Hepatocyte (in vitro differentiated cells): Measurements from ENCODE around the gene RASA1. TPM values are rescaled to one million over a fixed set of nuclear protein-coding genes. Genes with fewer than 3 reads are reported as not detected.

Source experiments
- DNase-seq: peaks from one replicate; pipeline ENCODE4 v3.0.0-alpha.2; 2016; ENCODE audit warnings: low spot score
- H2AFZ ChIP-seq: fragments of 200-600 bp; sonication (generic); 2 replicates; pipeline ENCODE4 v1.6.0; 2016; ENCODE audit warnings: antibody characterized with exemption, mild to moderate bottlenecking
- H3K27ac ChIP-seq: fragments of 200-600 bp; sonication (generic); 2 replicates; pipeline ENCODE4 v1.5.1; 2016; ENCODE audit warnings: mild to moderate bottlenecking
- H3K27me3 ChIP-seq: fragments of 200-600 bp; sonication (generic); 2 replicates; pipeline ENCODE4 v1.6.1; 2016
- H3K36me3 ChIP-seq: fragments of 200-600 bp; sonication (generic); replicated peaks from 2 replicates; pipeline ENCODE4 v1.5.1; 2016; ENCODE audit warnings: low read depth; ENCODE audit not compliant: insufficient read depth
- H3K4me1 ChIP-seq: fragments of 200-600 bp; sonication (generic); 2 replicates; pipeline ENCODE4 v1.5.1; 2016; ENCODE audit warnings: mild to moderate bottlenecking, moderate library complexity; ENCODE audit not compliant: insufficient read depth
- H3K4me2 ChIP-seq: fragments of 200-600 bp; sonication (generic); 2 replicates; pipeline ENCODE4 v1.6.0; 2016
- H3K4me3 ChIP-seq: fragments of 200-600 bp; sonication (generic); 2 replicates; pipeline ENCODE4 v1.5.1; 2016; ENCODE audit warnings: mild to moderate bottlenecking
- H3K79me2 ChIP-seq: fragments of 200-600 bp; sonication (generic); 2 replicates; pipeline ENCODE4 v1.6.0; 2017; ENCODE audit warnings: mild to moderate bottlenecking
- H3K9me2 ChIP-seq: fragments of 200-600 bp; sonication (generic); replicated peaks from 2 replicates; pipeline ENCODE4 v1.6.0; 2017; ENCODE audit warnings: mild to moderate bottlenecking; ENCODE audit not compliant: insufficient read depth
- H3K9me3 ChIP-seq: fragments of 200-600 bp; sonication (generic); 2 replicates; pipeline ENCODE4 v1.5.1; 2016; ENCODE audit warnings: low read depth, mild to moderate bottlenecking
- H4K20me1 ChIP-seq: fragments of 200-600 bp; sonication (generic); 2 replicates; pipeline ENCODE4 v1.6.0; 2016; ENCODE audit warnings: mild to moderate bottlenecking; ENCODE audit not compliant: insufficient read depth, poor library complexity, severe bottlenecking
- CTCF ChIP-seq: fragments of 200-600 bp; sonication (generic); IDR thresholded peaks from 2 replicates; pipeline ENCODE4 v1.5.1; 2016; ENCODE audit warnings: antibody characterized with exemption, mild to moderate bottlenecking; ENCODE audit not compliant: poor library complexity
- EZH2 ChIP-seq: fragments of 200-600 bp; sonication (generic); IDR thresholded peaks from 2 replicates; pipeline ENCODE4 v1.6.1; 2016; ENCODE audit warnings: antibody characterized with exemption, mild to moderate bottlenecking, borderline replicate concordance
- EZH2phosphoT487 ChIP-seq: fragments of 200-600 bp; sonication (generic); IDR thresholded peaks from one replicate; pipeline ENCODE4 v1.6.1; 2018; ENCODE audit warnings: antibody characterized with exemption, mild to moderate bottlenecking, low read depth, moderate library complexity; ENCODE audit not compliant: unreplicated experiment, severe bottlenecking
- WGBS: methylation state at CpG from one replicate; pipeline ENCODE4 v1.1.6; 2016; ENCODE audit warnings: low lambda C conversion rate; ENCODE audit errors: missing lambda C conversion rate; 5-methylcytosine and 5-hydroxymethylcytosine counted together
- polyA plus RNA-seq: library from polyadenylated mRNA; unstranded; fragments of >200 nt; fragmentation: Nextera tagmentation; extraction: Ambion mirVana; gene quantifications from 2 replicates; pipeline ENCODE4 v1.2.1, GENCODE V29; 2016
- total RNA-seq: library from RNA; depleted of rRNA; stranded (reverse); fragments of >200 nt; gene quantifications from 2 replicates; pipeline ENCODE4 v1.2.3, GENCODE V29; 2014

Gene RASA1
- total and polyA plus RNA-seq, 2 experiments from 2014 or later: 13.7 to 33.5 TPM

GRCh38 chr5:87389296-87390034 lies 121.8 kb downstream of the RASA1 start:
- Histone ChIP-seq H3K79me2 (no peaks in the 10 kb centered on the region), H3K27ac (no peak overlapping the region), H3K4me3 (no peak overlapping the region), H3K36me3 (peaks cover 12% of the 10 kb centered on the region), H2AFZ (no peak overlapping the region), H3K9me2 (no peaks in the 10 kb centered on the region), H3K4me1 (peaks cover 7% of the 10 kb centered on the region), H4K20me1 (no peaks in the 10 kb centered on the region), H3K4me2 (no peak overlapping the region), H3K27me3 (no peaks in the 10 kb centered on the region), H3K9me3 (no peaks in the 10 kb centered on the region)
- no peak for DNase-seq
- TF ChIP-seq CTCF (no peak), EZH2phosphoT487 (no peak), EZH2 (no peak)
- WGBS: 92% methylated on average over 14 of the region's 14 CpGs

- H3K79me2 ChIP-seq: no peaks in the 10 kb centered on the region
- no peak for DNase-seq
- WGBS: 93% methylated on average over 3 of the region's 3 CpGs
- H4K20me1 ChIP-seq: no peaks in the 10 kb centered on the region
- TF ChIP-seq EZH2: no peak
- TF ChIP-seq EZH2phosphoT487: no peak
- TF ChIP-seq CTCF: no peak
- H3K4me3 ChIP-seq: no peak overlapping the region
- H3K27me3 ChIP-seq: no peaks in the 10 kb centered on the region
- H3K4me2 ChIP-seq: no peak overlapping the region
- no peak overlapping the region for H2AFZ ChIP-seq
- no peaks in the 10 kb centered on the region for H3K9me2 ChIP-seq
- H3K36me3 ChIP-seq: peaks cover 12% of the 10 kb centered on the region
- H3K27ac ChIP-seq: no peak overlapping the region
- no peaks in the 10 kb centered on the region for H3K9me3 ChIP-seq
- peaks cover 7% of the 10 kb centered on the region for H3K4me1 ChIP-seq
Observed at GRCh38 chr5:87390075-87390474, 122.4 kb downstream of the RASA1 start.

DNA sequence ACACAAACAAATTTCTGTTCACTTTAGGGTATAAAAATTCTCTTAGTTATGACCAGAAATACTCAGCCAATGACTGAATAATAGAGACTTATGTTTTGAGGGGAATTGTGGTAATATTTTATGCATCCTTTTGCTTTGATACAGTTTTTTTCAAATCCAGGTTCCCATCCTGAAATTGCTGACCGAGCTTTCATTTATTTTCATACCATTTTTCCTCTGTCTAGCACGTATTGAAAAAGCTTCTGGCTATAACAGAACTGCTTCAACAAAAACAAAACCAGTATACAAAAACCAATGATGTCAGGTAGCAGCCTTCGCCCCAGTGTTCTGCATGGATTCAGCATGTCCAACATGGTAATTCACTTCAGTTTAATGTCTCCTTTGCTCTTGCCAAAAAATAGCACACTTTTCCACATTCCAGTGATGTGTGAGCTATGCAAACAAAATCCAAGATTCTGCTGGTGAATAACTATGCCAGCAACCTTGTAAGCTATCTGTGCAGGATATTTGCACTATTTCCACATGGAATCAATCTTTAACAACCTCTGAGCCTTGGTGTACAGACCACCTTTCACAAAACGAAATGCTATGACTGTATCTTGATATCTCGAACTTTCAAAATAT lies 123.0 kb downstream of the RASA1 start:
- Histone ChIP-seq H3K9me3 (no peaks in the 10 kb centered on the region), H3K4me3 (no peak overlapping the region), H4K20me1 (no peaks in the 10 kb centered on the region), H3K9me2 (no peaks in the 10 kb centered on the region), H3K79me2 (no peaks in the 10 kb centered on the region), H3K27ac (no peak overlapping the region), H2AFZ (no peak overlapping the region), H3K4me1 (peaks cover 7% of the 10 kb centered on the region), H3K4me2 (no peak overlapping the region), H3K36me3 (peaks cover 12% of the 10 kb centered on the region), H3K27me3 (no peaks in the 10 kb centered on the region)
- DNase-seq: no peak
- WGBS: 85% methylated on average over 5 of the region's 5 CpGs
- no peak for TF ChIP-seq EZH2
- no peak for TF ChIP-seq EZH2phosphoT487
- TF ChIP-seq CTCF: no peak
